Tibial nerve (tissue), 4 donors: Measurements from ENCODE around the gene PPP1R14C. TPM values are rescaled to one million over a fixed set of nuclear protein-coding genes. Genes with fewer than 3 reads are reported as not detected.

Experiments used
- DNase-seq, 2 donors: peaks; one replicate each; pipeline ENCODE4 v3.0.0-alpha.2; 2019; ENCODE audit warnings: low spot score in 2 of 2
- H3K27ac ChIP-seq, 4 donors: fragments of 200-600 bp; sonication (generic) in 3 of 4; one replicate each; pipeline ENCODE4 v1.5.1; 2017 to 2019; ENCODE audit warnings: mild to moderate bottlenecking in 1 of 4
- H3K27me3 ChIP-seq, 2 donors: fragments of 200-600 bp; sonication (generic) in 1 of 2; one replicate each; pipeline versions ENCODE4 v1.5.1 to v1.6.0; 2017 to 2019
- H3K36me3 ChIP-seq, 3 donors: fragments of 200-600 bp; sonication (generic); one replicate each; pipeline ENCODE4 v1.5.1; 2018 to 2019
- H3K4me1 ChIP-seq, 4 donors: fragments of 200-600 bp; sonication (generic) in 3 of 4; one replicate each; pipeline ENCODE4 v1.5.1; 2017 to 2019
- H3K4me3 ChIP-seq, 4 donors: fragments of 200-600 bp; sonication (generic) in 3 of 4; one replicate each; pipeline ENCODE4 v1.5.1; 2017 to 2019; ENCODE audit warnings: mild to moderate bottlenecking in 1 of 4, moderate library complexity in 1 of 4
- H3K9me3 ChIP-seq, 4 donors: fragments of 200-600 bp; sonication (generic) in 3 of 4; one replicate each; pipeline ENCODE4 v1.5.1; 2017 to 2019
- CTCF ChIP-seq, 5 experiments: fragments of 200-600 bp in 3 of 5; fragments of 450-650 bp in 2 of 5; sonication (generic) in 3 of 5; IDR thresholded peaks; one replicate each; pipeline ENCODE4 v1.5.1; 2016 to 2019; ENCODE audit warnings: antibody characterized with exemption in 5 of 5, mild to moderate bottlenecking in 3 of 5, moderate library complexity in 2 of 5
- EP300 ChIP-seq, 2 donors: sonication (generic); formaldehyde crosslinking; IDR thresholded peaks; one replicate each; pipeline ENCODE4 v1.6.1; 2017; ENCODE audit warnings: antibody characterized with exemption in 2 of 2, mild to moderate bottlenecking in 1 of 2
- POLR2A ChIP-seq, 2 donors: fragments of 450-650 bp; IDR thresholded peaks; one replicate each; pipeline ENCODE4 v1.6.1; 2017; ENCODE audit warnings: antibody characterized with exemption in 2 of 2, mild to moderate bottlenecking in 2 of 2, moderate library complexity in 2 of 2
- WGBS, 2 donors: methylation state at CpG; one replicate each; pipeline ENCODE4 v1.1.5; 2018; 5-methylcytosine and 5-hydroxymethylcytosine counted together
- total RNA-seq, 4 donors: library from RNA; depleted of rRNA; stranded (reverse); fragments of >200 nt; gene quantifications; one replicate each; pipeline ENCODE4 v1.1.0, GENCODE V29; 2016

The PPP1R14C gene
- total RNA-seq, 4 donors from 2014 or later = 0.42 TPM; not detected in 3

- H3K4me1 ChIP-seq = no peaks in the 10 kb centered on the region
- 90 to 94% methylated on average over 19 of the region's 19 CpGs for WGBS, 2 donors
- H3K27me3 ChIP-seq = no peaks in the 10 kb centered on the region
- no peak overlapping the region for H3K4me3 ChIP-seq
- peaks cover 0 to 8% (median 0%) of the 10 kb centered on the region in 4 donors for H3K9me3 ChIP-seq
- H3K27ac ChIP-seq = no peak overlapping the region
- DNase-seq = no peak
- no peak for TF ChIP-seq EP300 (IDR thresholded peaks at IDR 0.05)
- TF ChIP-seq POLR2A (IDR thresholded peaks at IDR 0.05) = no peak
- TF ChIP-seq CTCF (IDR thresholded peaks at IDR 0.05) = no peak
- H3K36me3 ChIP-seq = no peaks in the 10 kb centered on the region
Measured at GRCh38 chr6:150100745-150101144, 42.1 kb upstream of the PPP1R14C start.

GRCh38 chr6:150102750-150103270 is 40.0 kb upstream of the PPP1R14C start:
- WGBS, 2 donors = 92 to 94% methylated on average over 4 of the region's 4 CpGs
- no peaks in the 10 kb centered on the region for H3K27me3 ChIP-seq
- TF ChIP-seq POLR2A (IDR thresholded peaks at IDR 0.05) (no peak), CTCF (IDR thresholded peaks at IDR 0.05) (no peak), EP300 (IDR thresholded peaks at IDR 0.05) (no peak)
- no peak overlapping the region for H3K27ac ChIP-seq
- DNase-seq = no peak
- no peaks in the 10 kb centered on the region for H3K36me3 ChIP-seq
- H3K4me3 ChIP-seq = no peak overlapping the region
- no peaks in the 10 kb centered on the region for H3K4me1 ChIP-seq
- peaks cover 0 to 8% (median 0%) of the 10 kb centered on the region in 4 donors for H3K9me3 ChIP-seq

- no peaks in the 10 kb centered on the region for H3K4me1 ChIP-seq
- no peak for TF ChIP-seq EP300 (IDR thresholded peaks at IDR 0.05)
- no peak for TF ChIP-seq POLR2A (IDR thresholded peaks at IDR 0.05)
- TF ChIP-seq CTCF (IDR thresholded peaks at IDR 0.05) = no peak
- WGBS, 2 donors = 90% methylated on average over 6 of the region's 6 CpGs
- peaks cover 0 to 6% of the 10 kb centered on the region in 2 donors for H3K27me3 ChIP-seq
- DNase-seq = no peak
- no peaks in the 10 kb centered on the region for H3K36me3 ChIP-seq
- H3K27ac ChIP-seq = no peak overlapping the region
- H3K4me3 ChIP-seq = no peak overlapping the region
- H3K9me3 ChIP-seq = peaks cover 0 to 4% (median 0%) of the 10 kb centered on the region in 4 donors
Measured at GRCh38 chr6:150112233-150112632, 30.6 kb upstream of the PPP1R14C start.

- H3K9me3 ChIP-seq = peaks cover 0 to 4% (median 0%) of the 10 kb centered on the region in 4 donors
- peaks cover 0 to 6% (median 0%) of the 10 kb centered on the region in 4 donors for H3K4me1 ChIP-seq
- DNase-seq = no peak
- TF ChIP-seq EP300 (IDR thresholded peaks at IDR 0.05) (no peak), POLR2A (IDR thresholded peaks at IDR 0.05) (no peak), CTCF (IDR thresholded peaks at IDR 0.05) (no peak)
- 96% methylated on average over 6 to 17 of the region's 25 CpGs for whole genome bisulfite sequencing, 2 donors
- no peaks in the 10 kb centered on the region for H3K27me3 ChIP-seq
- H3K27ac ChIP-seq = no peak overlapping the region
- no peaks in the 10 kb centered on the region for H3K36me3 ChIP-seq
- H3K4me3 ChIP-seq = no peak overlapping the region
Measured at GRCh38 chr6:150115769-150116168, 27.1 kb upstream of the PPP1R14C start.

GRCh38 chr6:150116200-150116800 is 26.5 kb upstream of the PPP1R14C start:
- peaks cover 0 to 4% (median 0%) of the 10 kb centered on the region in 4 donors for H3K9me3 ChIP-seq
- no peak overlapping the region for H3K4me3 ChIP-seq
- no peak for DNase-seq
- no peaks in the 10 kb centered on the region for H3K36me3 ChIP-seq
- peaks cover 0 to 6% (median 0%) of the 10 kb centered on the region in 4 donors for H3K4me1 ChIP-seq
- WGBS, 2 donors = 55 to 65% methylated on average over 8 of the region's 8 CpGs
- H3K27ac ChIP-seq = no peak overlapping the region
- no peaks in the 10 kb centered on the region for H3K27me3 ChIP-seq
- TF ChIP-seq CTCF (IDR thresholded peaks at IDR 0.05) = no peak
- no peak for TF ChIP-seq POLR2A (IDR thresholded peaks at IDR 0.05)
- no peak for TF ChIP-seq EP300 (IDR thresholded peaks at IDR 0.05)
